ENCODE results near the gene MMP12. TPM values are rescaled to one million over a fixed set of nuclear protein-coding genes. Genes with fewer than 3 reads are reported as not detected.

Gene MMP12
- total and polyA plus RNA-seq, 2 experiments from 2014 or later: not detected

GRCh38 chr11:102813484-102813883 lies 61.3 kb downstream of the MMP12 start (continued):
- no peak for TF ChIP-seq REST (IDR thresholded peaks at IDR 0.05; ENCODE audit: unreplicated experiment)
- no peak for TF ChIP-seq ZNF462 (CRISPR knock-in tag; IDR thresholded peaks at IDR 0.05)
- TF ChIP-seq STAT1 (IDR thresholded peaks at IDR 0.05; ENCODE audit: unreplicated experiment): no peak

Small RNA genes within 50 kb of the gene (small RNA-seq; reads per million reads assigned to genes)
- not detected for gene RNU7-159P (ENCODE audit: low replicate concordance)

Other genes starting within 250 kb of the MMP12 start
- gene MMP20, start 249.7 kb downstream of the MMP12 start, total RNA-seq (2014; rRNA removed; shearing (Covaris generic)): not detected in 2 replicates
- gene MMP20, start 249.7 kb downstream of the MMP12 start, polyA plus RNA-seq (2016; fragmentation: Nextera tagmentation; extraction: Ambion mirVana): not detected in 2 replicates
- gene MMP27, start 169.2 kb downstream of the MMP12 start, total RNA-seq (2014; rRNA removed; shearing (Covaris generic)): not detected in 2 replicates
- gene MMP27, start 169.2 kb downstream of the MMP12 start, polyA plus RNA-seq (2016; fragmentation: Nextera tagmentation; extraction: Ambion mirVana): not detected in 2 replicates
- not detected in 2 replicates for gene MMP8, start 150.0 kb downstream of the MMP12 start, total RNA-seq (2014; rRNA removed; shearing (Covaris generic))
- not detected in 2 replicates for gene MMP8, start 150.0 kb downstream of the MMP12 start, polyA plus RNA-seq (2016; fragmentation: Nextera tagmentation; extraction: Ambion mirVana)
- gene MMP10, start 94.4 kb downstream of the MMP12 start, total RNA-seq (2014; rRNA removed; shearing (Covaris generic)): 0.10 and 0.31 TPM in 2 replicates
- not detected in 2 replicates for gene MMP10, start 94.4 kb downstream of the MMP12 start, polyA plus RNA-seq (2016; fragmentation: Nextera tagmentation; extraction: Ambion mirVana)
- not detected in 2 replicates for gene MMP1, start 76.8 kb downstream of the MMP12 start, total RNA-seq (2014; rRNA removed; shearing (Covaris generic))
- gene MMP1, start 76.8 kb downstream of the MMP12 start, polyA plus RNA-seq (2016; fragmentation: Nextera tagmentation; extraction: Ambion mirVana): not detected in 2 replicates
- not detected in 2 replicates for gene MMP3, start 31.4 kb downstream of the MMP12 start, total RNA-seq (2014; rRNA removed; shearing (Covaris generic))
- gene MMP3, start 31.4 kb downstream of the MMP12 start, polyA plus RNA-seq (2016; fragmentation: Nextera tagmentation; extraction: Ambion mirVana): 0.68 TPM in 1 of 2 replicates, not detected in the other
- not detected in 2 replicates for gene MMP13, start 80.8 kb upstream of the MMP12 start, total RNA-seq (2014; rRNA removed; shearing (Covaris generic))
- not detected in 2 replicates for gene MMP13, start 80.8 kb upstream of the MMP12 start, polyA plus RNA-seq (2016; fragmentation: Nextera tagmentation; extraction: Ambion mirVana)
- 175 and 189 TPM in 2 replicates for gene DCUN1D5, start 217.2 kb upstream of the MMP12 start, total RNA-seq (2014; rRNA removed; shearing (Covaris generic))
- gene DCUN1D5, start 217.2 kb upstream of the MMP12 start, polyA plus RNA-seq (2016; fragmentation: Nextera tagmentation; extraction: Ambion mirVana): 121 and 136 TPM in 2 replicates
- 19.3 and 23.5 TPM in 2 replicates for gene DYNC2H1, start 234.4 kb upstream of the MMP12 start, total RNA-seq (2014; rRNA removed; shearing (Covaris generic))
- gene DYNC2H1, start 234.4 kb upstream of the MMP12 start, polyA plus RNA-seq (2016; fragmentation: Nextera tagmentation; extraction: Ambion mirVana): 22.5 and 23.3 TPM in 2 replicates